Measurements from ENCODE around the gene PLTP. TPM values are rescaled to one million over a fixed set of nuclear protein-coding genes. Genes with fewer than 3 reads are reported as not detected.

PLTP gene
- total RNA-seq, 4 donors from 2014 or later, result 31.2 to 221 (median 113) TPM

- intact Hi-C loops (cut with DNase I; ENCODE audit: low total_unique reads), result no loop called here
- no peaks in the 10 kb centered on the region for H3K36me3 ChIP-seq
Measured at GRCh38 chr20:45944151-45944964, 32.4 kb upstream of the PLTP start.

GRCh38 chr20:45943613-45944012, 31.7 kb upstream of the PLTP start:
- no peak for DNase-seq
- Histone ChIP-seq H3K4me1 (no peaks in the 10 kb centered on the region), H3K27ac (no peak overlapping the region), H3K27me3 (no peaks in the 10 kb centered on the region), H3K4me3 (no peak overlapping the region), H3K9me3 (no peaks in the 10 kb centered on the region), H3K36me3 (no peaks in the 10 kb centered on the region)
- TF ChIP-seq POLR2A (IDR thresholded peaks at IDR 0.05), result no peak
- no peak for TF ChIP-seq CTCF (IDR thresholded peaks at IDR 0.05)
- intact Hi-C loops (cut with DNase I; ENCODE audit: low total_unique reads), result no loop called here

More at GRCh38 chr20:45944151-45944964, 32.4 kb upstream of the PLTP start:
- Histone ChIP-seq H3K4me3 (no peak overlapping the region), H3K9me3 (no peaks in the 10 kb centered on the region), H3K27me3 (no peaks in the 10 kb centered on the region), H3K4me1 (no peaks in the 10 kb centered on the region), H3K27ac (no peak overlapping the region)
- TF ChIP-seq CTCF (IDR thresholded peaks at IDR 0.05), result no peak
- no peak for TF ChIP-seq POLR2A (IDR thresholded peaks at IDR 0.05)
- no peak for DNase-seq

GRCh38 chr20:45940469-45940868, 28.5 kb upstream of the PLTP start:
- no peak for DNase-seq
- Histone ChIP-seq H3K4me3 (no peak overlapping the region), H3K36me3 (no peaks in the 10 kb centered on the region), H3K27me3 (no peaks in the 10 kb centered on the region), H3K4me1 (peaks cover 3 to 6% of the 10 kb centered on the region in 2 donors), H3K27ac (no peak overlapping the region), H3K9me3 (no peaks in the 10 kb centered on the region)
- intact Hi-C loops (cut with DNase I; ENCODE audit: low total_unique reads), result no loop called here
- TF ChIP-seq CTCF (IDR thresholded peaks at IDR 0.05) (no peak), POLR2A (IDR thresholded peaks at IDR 0.05) (no peak)

GRCh38 chr20:45940053-45940452, 28.1 kb upstream of the PLTP start:
- TF ChIP-seq CTCF (IDR thresholded peaks at IDR 0.05) (no peak), POLR2A (IDR thresholded peaks at IDR 0.05) (no peak)
- Histone ChIP-seq H3K27me3 (no peaks in the 10 kb centered on the region), H3K9me3 (no peaks in the 10 kb centered on the region), H3K27ac (no peak overlapping the region), H3K4me3 (no peak overlapping the region), H3K36me3 (no peaks in the 10 kb centered on the region), H3K4me1 (peaks cover 3 to 6% of the 10 kb centered on the region in 2 donors)
- DNase-seq, result no peak
- intact Hi-C loops (cut with DNase I; ENCODE audit: low total_unique reads), result no loop called here

- no peak for TF ChIP-seq POLR2A (IDR thresholded peaks at IDR 0.05)
- intact Hi-C loops (cut with DNase I; ENCODE audit: low total_unique reads), result no loop called here
- no peak for DNase-seq
- H3K27me3 ChIP-seq, result no peaks in the 10 kb centered on the region
- no peak overlapping the region for H3K27ac ChIP-seq
- no peak overlapping the region for H3K4me3 ChIP-seq
- no peaks in the 10 kb centered on the region for H3K36me3 ChIP-seq
- H3K4me1 ChIP-seq, result peaks cover 3 to 6% of the 10 kb centered on the region in 2 donors
- no peaks in the 10 kb centered on the region for H3K9me3 ChIP-seq
Measured at GRCh38 chr20:45938727-45939438, 26.9 kb upstream of the PLTP start.
